PC-9 (cell line): ENCODE measurements around the gene TRIM7. TPM values are rescaled to one million over a fixed set of nuclear protein-coding genes. Genes with fewer than 3 reads are reported as not detected.

Source experiments
- Bru-seq: library from RNA; stranded (reverse); fragments of 400-500 nt; gene quantifications from one replicate; lab custom pipeline; 2021; lab: Mats Ljungman, UMichigan
- BruChase-seq, 2 experiments: library from RNA; stranded (reverse); fragments of 400-500 nt; gene quantifications; one replicate each; lab custom pipeline; 2021; lab: Mats Ljungman, UMichigan
- BruUV-seq: library from RNA; stranded (reverse); fragments of 400-500 nt; replicated peaks from 2 replicates; lab custom pipeline; 2021; lab: Mats Ljungman, UMichigan
- CTCF ChIA-PET: fragments of 300-600 bp; sonication (Branson Sonifier 250); formaldehyde crosslinking; loops from one replicate; lab custom pipeline; 2022; ENCODE audit warnings: antibody characterized with exemption; lab: Charles Lee
- POLR2A ChIA-PET: fragments of 300-600 bp; sonication (Branson Sonifier 250); formaldehyde crosslinking; loops from one replicate; lab custom pipeline; 2022; ENCODE audit warnings: antibody characterized with exemption; ENCODE audit not compliant: unreplicated experiment; lab: Charles Lee
- DNase-seq, 2 experiments: peaks; one replicate each; pipeline versions ENCODE4 v3.0.0 to v3.0.0-alpha.2; 2015 to 2022; ENCODE audit warnings: mixed read lengths in 1 of 2
- H2AFZ ChIP-seq: fragments of 200-600 bp; sonication (generic); 2 replicates; pipeline ENCODE4 v1.8.1; 2017; ENCODE audit warnings: antibody characterized with exemption
- H3F3A ChIP-seq: fragments of 200-600 bp; sonication (generic); 2 replicates; pipeline ENCODE4 v1.8.1; 2017; ENCODE audit warnings: antibody characterized with exemption, mild to moderate bottlenecking, low read depth; ENCODE audit not compliant: insufficient read depth
- H3K27ac ChIP-seq: fragments of 200-600 bp; sonication (generic); 2 replicates; pipeline ENCODE4 v1.6.1; 2016; ENCODE audit warnings: mixed run types
- H3K27me3 ChIP-seq: fragments of 200-600 bp; sonication (generic); 2 replicates; pipeline ENCODE4 v1.6.1; 2016; ENCODE audit warnings: low read depth, mixed run types; ENCODE audit not compliant: insufficient read depth
- H3K36me3 ChIP-seq: fragments of 200-600 bp; sonication (generic); 2 replicates; pipeline ENCODE4 v1.6.1; 2016; ENCODE audit warnings: low read depth, mixed run types
- H3K4me1 ChIP-seq: fragments of 200-600 bp; sonication (generic); replicated peaks from 2 replicates; pipeline ENCODE4 v1.6.1; 2016; ENCODE audit warnings: mixed run types; ENCODE audit not compliant: insufficient read depth
- H3K4me2 ChIP-seq: fragments of 200-600 bp; sonication (generic); 2 replicates; pipeline ENCODE4 v1.6.1; 2017; ENCODE audit warnings: mixed run types
- H3K4me3 ChIP-seq: fragments of 200-600 bp; sonication (generic); 2 replicates; pipeline ENCODE4 v1.6.1; 2016; ENCODE audit warnings: mixed run types
- H3K79me2 ChIP-seq: fragments of 200-600 bp; sonication (generic); 2 replicates; pipeline ENCODE4 v1.6.1; 2017; ENCODE audit warnings: low read depth, mixed run types
- H3K9me2 ChIP-seq: fragments of 200-600 bp; sonication (generic); 2 replicates; pipeline ENCODE4 v1.8.1; 2017; ENCODE audit warnings: mild to moderate bottlenecking; ENCODE audit not compliant: insufficient read depth
- H3K9me3 ChIP-seq: fragments of 200-600 bp; sonication (generic); 2 replicates; pipeline ENCODE4 v1.8.1; 2016; ENCODE audit warnings: low read depth; ENCODE audit not compliant: insufficient read depth
- H4K20me1 ChIP-seq: fragments of 200-600 bp; sonication (generic); 2 replicates; pipeline ENCODE4 v1.8.1; 2017; ENCODE audit not compliant: insufficient read depth
- EZH2 ChIP-seq: fragments of 200-600 bp; sonication (generic); IDR thresholded peaks from 2 replicates; pipeline ENCODE4 v1.8.0; 2017; ENCODE audit warnings: antibody characterized with exemption, low read depth
- intact Hi-C: fragments of 100-400 bp; cut with micrococcal nuclease; formaldehyde crosslinking; loops from one replicate; pipeline ENCODE4 v1.10.0; 2022; ENCODE audit not compliant: unreplicated experiment
- long read RNA-seq: library from polyadenylated mRNA; stranded (forward); transcript quantifications from one replicate; pipeline ENCODE4 v2.0.0, GENCODE V29; 2022
- total RNA-seq: library from RNA; stranded (reverse); gene quantifications from 2 replicates; pipeline ENCODE4 v1.2.3, GENCODE V29; 2021
- TF ChIP-seq, protein P1 (sequence below): fragments of 200-600 bp; sonication (generic); conservative IDR thresholded peaks from 2 replicates; pipeline ENCODE4 v1.6.1; 2017; ENCODE audit warnings: mixed run types, antibody characterized with exemption, mild to moderate bottlenecking, moderate library complexity

TRIM7 gene
- total RNA-seq, result 9.2 and 10.4 TPM in 2 replicates
- percentile 30 among the genes with signal in this experiment for Bru-seq, nascent RNA
- percentile 35 among the genes with signal in this experiment for BruChase-seq, experiment 1, labeled RNA remaining after a 2-hour chase
- BruChase-seq, experiment 2, labeled RNA remaining after a 6-hour chase, result percentile 36 among the genes with signal in this experiment
- long read RNA-seq, transcript TRIM7-201 (7 exons, 2,840 nt), result minor isoform, 5 of 13 reads
- long read RNA-seq, transcript TRIM7-202 (2 exons, 1,228 nt), result major isoform, 7 of 13 reads
- long read RNA-seq, partial matches to known transcripts, result 0 of 13 reads
- long read RNA-seq, other reads (novel, unspliced or antisense), result 0 of 13 reads

DNA sequence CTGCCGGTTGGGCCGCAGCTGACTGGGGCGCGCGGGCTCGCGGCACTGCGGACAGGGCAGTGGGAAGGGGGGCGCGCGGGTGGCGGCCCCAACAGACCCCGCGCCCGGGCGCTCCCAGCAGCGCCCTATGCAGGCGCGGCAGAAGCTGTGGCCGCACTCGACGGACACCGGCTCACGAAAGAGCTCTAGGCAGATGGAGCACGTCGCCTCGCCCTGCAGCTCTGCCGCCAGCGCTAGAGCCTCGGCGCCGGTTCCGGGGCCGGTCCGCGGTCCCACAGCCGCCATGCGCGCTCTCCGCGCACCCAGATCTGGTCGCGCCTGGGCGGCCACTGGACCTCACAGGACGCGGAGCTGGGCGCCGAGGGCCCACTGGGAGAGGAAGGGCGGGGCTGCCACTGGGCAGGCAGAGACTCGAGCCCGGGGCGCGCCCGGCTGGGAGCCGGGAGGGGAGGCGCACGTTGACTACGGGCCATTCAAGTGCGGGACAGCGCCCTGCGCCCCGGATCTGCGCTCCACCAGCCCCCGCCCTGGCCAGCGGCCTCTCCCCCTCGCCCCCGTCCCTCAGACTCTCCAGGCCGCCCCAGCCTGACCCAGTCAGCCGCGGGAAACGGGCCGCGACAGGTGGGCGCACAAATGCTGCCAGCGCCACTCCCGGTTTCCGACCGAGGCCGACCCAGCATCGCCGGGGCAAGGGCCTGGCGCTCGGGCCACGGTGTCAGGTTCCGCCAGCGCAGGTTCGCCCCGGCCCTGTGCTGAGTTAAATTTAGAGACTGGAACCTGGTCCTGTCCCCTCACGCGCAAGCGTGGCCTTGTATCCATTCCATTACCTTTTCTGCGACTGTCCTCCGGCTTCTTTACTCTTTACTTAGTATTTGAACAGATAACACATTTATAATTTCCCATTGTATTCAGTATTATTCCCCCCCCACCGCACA lies at the start of gene TRIM7:
Gene TRIM7, minus strand, starts transcription at position 371 of the 935 bp plus-strand sequence. Its CDS starts 86 bp downstream, at position 285.
- H3K27ac ChIP-seq, result no peak within 1 kb of the TSS
- intact Hi-C loops, result no loop called here

GRCh38 chr5:181248277-181248676 lies 43.3 kb upstream of the TRIM7 start:
- Histone ChIP-seq H3K27me3 (no peaks in the 10 kb centered on the region), H3K9me2 (no peaks in the 10 kb centered on the region), H3F3A (peaks cover 31% of the 10 kb centered on the region), H3K27ac (0 out of 2 replicates have a peak overlapping the region, but pooled peaks have one; percentile 46), H2AFZ (no peak overlapping the region), H3K4me3 (peak overlapping the region; percentile 95), H3K9me3 (no peaks in the 10 kb centered on the region), H3K79me2 (peaks cover 86% of the 10 kb centered on the region), H3K36me3 (peaks cover 23% of the 10 kb centered on the region), H4K20me1 (peaks cover 52% of the 10 kb centered on the region), H3K4me1 (peaks cover 48% of the 10 kb centered on the region), H3K4me2 (peak overlapping the region; percentile 100)
- BruUV-seq, result no TSS peak
- no peak for TF ChIP-seq EZH2
- TF ChIP-seq, protein P1, sequence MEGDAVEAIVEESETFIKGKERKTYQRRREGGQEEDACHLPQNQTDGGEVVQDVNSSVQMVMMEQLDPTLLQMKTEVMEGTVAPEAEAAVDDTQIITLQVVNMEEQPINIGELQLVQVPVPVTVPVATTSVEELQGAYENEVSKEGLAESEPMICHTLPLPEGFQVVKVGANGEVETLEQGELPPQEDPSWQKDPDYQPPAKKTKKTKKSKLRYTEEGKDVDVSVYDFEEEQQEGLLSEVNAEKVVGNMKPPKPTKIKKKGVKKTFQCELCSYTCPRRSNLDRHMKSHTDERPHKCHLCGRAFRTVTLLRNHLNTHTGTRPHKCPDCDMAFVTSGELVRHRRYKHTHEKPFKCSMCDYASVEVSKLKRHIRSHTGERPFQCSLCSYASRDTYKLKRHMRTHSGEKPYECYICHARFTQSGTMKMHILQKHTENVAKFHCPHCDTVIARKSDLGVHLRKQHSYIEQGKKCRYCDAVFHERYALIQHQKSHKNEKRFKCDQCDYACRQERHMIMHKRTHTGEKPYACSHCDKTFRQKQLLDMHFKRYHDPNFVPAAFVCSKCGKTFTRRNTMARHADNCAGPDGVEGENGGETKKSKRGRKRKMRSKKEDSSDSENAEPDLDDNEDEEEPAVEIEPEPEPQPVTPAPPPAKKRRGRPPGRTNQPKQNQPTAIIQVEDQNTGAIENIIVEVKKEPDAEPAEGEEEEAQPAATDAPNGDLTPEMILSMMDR, result no peak
- no peak for DNase-seq
- intact Hi-C loops, result no loop called here
- ChIA-PET POLR2A (no interaction called here), CTCF (no interaction called here)

More for the DNA sequence above, at the start of gene TRIM7:
- peak within 1 kb of the TSS; percentile 82 for H3K4me2 ChIP-seq
- TF ChIP-seq, protein P1, result no peak
- TF ChIP-seq EZH2, result no peak
- POLR2A ChIA-PET, result interaction anchor here (0.6 to 0.7 kb wide), 3 partner anchors 12 to 18 kb away, joined by 4 to 5 read pairs (median 4); no protein-coding TSS in a partner anchor
- H3K9me3 ChIP-seq, result no peaks in the 10 kb centered on the region
- H3K79me2 ChIP-seq, result no peaks in the 10 kb centered on the region
- peak within 1 kb of the TSS; percentile 65 for H3K4me3 ChIP-seq
- CTCF ChIA-PET, result interaction anchor here (0.6 to 0.9 kb wide), 2 partner anchors 11 to 13 kb away, joined by 3 to 13 read pairs; no protein-coding TSS in a partner anchor
- H2AFZ ChIP-seq, result peak within 1 kb of the TSS; percentile 93
- no peaks in the 10 kb centered on the region for H4K20me1 ChIP-seq
- no peaks in the 10 kb centered on the region for H3K27me3 ChIP-seq
- peak in 1 of 2 experiments; percentile 60 for DNase-seq
- H3K9me2 ChIP-seq, result no peaks in the 10 kb centered on the region
- H3K4me1 ChIP-seq, result peaks cover 12% of the 10 kb centered on the region
- no peaks in the 10 kb centered on the region for H3K36me3 ChIP-seq
- peaks cover 24% of the 10 kb centered on the region; the same call in 1 of the 2 replicates for H3F3A ChIP-seq
- BruUV-seq, result no TSS peak
